GM12865 (cell line): ENCODE results near the gene HLA-DMA.

ENCODE experiments used
- DNase-seq: peaks from one replicate; pipeline ENCODE4 v3.0.0; 2010; ENCODE audit warnings: low read depth
- H3K4me3 ChIP-seq: 2 replicates; pipeline ENCODE4 v1.5.1; 2011; ENCODE audit warnings: mild to moderate bottlenecking, low read depth, low read length, control low read depth
- TF ChIP-seq, protein P1 (sequence below): IDR thresholded peaks from 2 replicates; pipeline ENCODE4 v1.5.1; 2011; ENCODE audit warnings: low read length, control low read depth, low read depth, inconsistent platforms; ENCODE audit not compliant: insufficient read depth; ENCODE audit errors: missing control alignments

Gene HLA-DMA

GRCh38 chr6:32922083-32922482 lies 30.8 kb downstream of the HLA-DMA start:
- TF ChIP-seq, protein P1, sequence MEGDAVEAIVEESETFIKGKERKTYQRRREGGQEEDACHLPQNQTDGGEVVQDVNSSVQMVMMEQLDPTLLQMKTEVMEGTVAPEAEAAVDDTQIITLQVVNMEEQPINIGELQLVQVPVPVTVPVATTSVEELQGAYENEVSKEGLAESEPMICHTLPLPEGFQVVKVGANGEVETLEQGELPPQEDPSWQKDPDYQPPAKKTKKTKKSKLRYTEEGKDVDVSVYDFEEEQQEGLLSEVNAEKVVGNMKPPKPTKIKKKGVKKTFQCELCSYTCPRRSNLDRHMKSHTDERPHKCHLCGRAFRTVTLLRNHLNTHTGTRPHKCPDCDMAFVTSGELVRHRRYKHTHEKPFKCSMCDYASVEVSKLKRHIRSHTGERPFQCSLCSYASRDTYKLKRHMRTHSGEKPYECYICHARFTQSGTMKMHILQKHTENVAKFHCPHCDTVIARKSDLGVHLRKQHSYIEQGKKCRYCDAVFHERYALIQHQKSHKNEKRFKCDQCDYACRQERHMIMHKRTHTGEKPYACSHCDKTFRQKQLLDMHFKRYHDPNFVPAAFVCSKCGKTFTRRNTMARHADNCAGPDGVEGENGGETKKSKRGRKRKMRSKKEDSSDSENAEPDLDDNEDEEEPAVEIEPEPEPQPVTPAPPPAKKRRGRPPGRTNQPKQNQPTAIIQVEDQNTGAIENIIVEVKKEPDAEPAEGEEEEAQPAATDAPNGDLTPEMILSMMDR: no peak

GRCh38 chr6:32920715-32921114 lies 32.2 kb downstream of the HLA-DMA start:
- TF ChIP-seq, protein P1: no peak
- H3K4me3 ChIP-seq: no peak overlapping the region
- no peak for DNase-seq

More at GRCh38 chr6:32922083-32922482, 30.8 kb downstream of the HLA-DMA start:
- no peak for DNase-seq
- no peak overlapping the region for H3K4me3 ChIP-seq

GRCh38 chr6:32912951-32913350 lies 39.9 kb downstream of the HLA-DMA start:
- no peak overlapping the region for H3K4me3 ChIP-seq
- TF ChIP-seq, protein P1: no peak
- no peak for DNase-seq

DNA sequence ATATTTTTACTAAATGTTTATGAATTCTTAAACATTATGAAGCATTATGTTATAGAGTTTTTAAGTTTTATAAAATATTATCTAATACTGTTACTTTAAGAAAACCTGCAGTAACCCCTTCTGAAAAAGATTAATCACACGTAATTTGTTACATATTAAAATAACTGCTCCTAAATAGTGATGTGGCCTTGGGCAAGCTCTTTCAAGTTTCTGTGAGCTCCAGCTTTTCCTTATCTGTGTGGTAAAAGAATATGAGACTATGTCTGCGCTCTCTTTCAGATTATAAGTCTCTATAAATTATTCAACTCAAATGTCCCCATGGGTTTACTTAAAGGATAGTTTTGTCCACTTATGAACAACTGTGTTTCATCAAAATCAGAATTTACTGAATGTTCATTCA lies 44.0 kb downstream of the HLA-DMA start:
- DNase-seq: no peak
- no peak overlapping the region for H3K4me3 ChIP-seq
- TF ChIP-seq, protein P1: no peak

- no peak overlapping the region for H3K4me3 ChIP-seq
- DNase-seq: no peak
- TF ChIP-seq, protein P1: no peak
Measured at GRCh38 chr6:32906539-32906938, 46.4 kb downstream of the HLA-DMA start.

- no peak overlapping the region for H3K4me3 ChIP-seq
- DNase-seq: no peak
- TF ChIP-seq, protein P1: no peak
Measured at GRCh38 chr6:32905078-32905477, 47.8 kb downstream of the HLA-DMA start.

- TF ChIP-seq, protein P1: no peak
- no peak overlapping the region for H3K4me3 ChIP-seq
- no peak for DNase-seq
Measured at GRCh38 chr6:32903952-32904351, 48.9 kb downstream of the HLA-DMA start.
